K562 (cell line): Measurements from ENCODE around the gene VPS26A.

Experiments
- ELF4 ChIP-seq: fragments of 450-650 bp; formaldehyde crosslinking; IDR thresholded peaks from 2 replicates; pipeline ENCODE4 v1.4.0; 2022; ENCODE audit warnings: missing genetic modification characterization
- GABPA ChIP-seq: fragments of 200-800 bp; sonication (Bioruptor generic); conservative IDR thresholded peaks from 2 replicates; pipeline ENCODE4 v1.6.1; 2016; ENCODE audit warnings: low read depth, missing genetic modification characterization, missing compliant biosample characterization
- GATAD2B ChIP-seq: fragments of 450-650 bp; IDR thresholded peaks from 2 replicates; pipeline ENCODE4 v1.6.1; 2017; ENCODE audit warnings: mild to moderate bottlenecking, borderline replicate concordance
- POLR2A ChIP-seq: fragments of 450-650 bp; conservative IDR thresholded peaks from 2 replicates; pipeline ENCODE4 v1.6.1; 2016
- RAD21 ChIP-seq, 2 experiments: fragments of 250-450 bp in 1 of 2; fragments of 450-650 bp in 1 of 2; sonication (Bioruptor Pico) in 1 of 2; formaldehyde crosslinking in 1 of 2; IDR thresholded peaks in 1 of 2; conservative IDR thresholded peaks in 1 of 2; 2 replicates each; pipeline versions ENCODE4 v1.4.0 to v1.8.0; 2020 to 2022; ENCODE audit warnings: mild to moderate bottlenecking in 2 of 2, moderate library complexity in 1 of 2
- RAD51 ChIP-seq: fragments of 450-650 bp; IDR thresholded peaks from 2 replicates; pipeline ENCODE4 v1.7.1; 2016; ENCODE audit warnings: low read depth, mild to moderate bottlenecking, borderline replicate concordance
- USF2 ChIP-seq: sonication (generic); formaldehyde crosslinking; IDR thresholded peaks from 2 replicates; pipeline ENCODE4 v1.5.0; 2020; ENCODE audit warnings: missing genetic modification reagents
- TF ChIP-seq, protein P1 (sequence below), 3 experiments: IDR thresholded peaks in 2 of 3; conservative IDR thresholded peaks in 1 of 3; 2 replicates each; pipeline ENCODE4 v1.5.1; 2011 to 2012; ENCODE audit warnings: low read length in 3 of 3, mild to moderate bottlenecking in 3 of 3, control low read depth in 2 of 3, improper control_type of control experiment in 1 of 3, inconsistent platforms in 1 of 3, low read depth in 1 of 3, mixed read lengths in 1 of 3, moderate library complexity in 1 of 3; ENCODE audit not compliant: insufficient read depth in 2 of 3
- TF ChIP-seq, protein P2 (sequence below): IDR thresholded peaks from 3 replicates; pipeline ENCODE4 v1.6.1; 2011; ENCODE audit warnings: borderline replicate concordance, mild to moderate bottlenecking, moderate library complexity; ENCODE audit not compliant: insufficient read length; ENCODE audit errors: extremely low read depth

- TF ChIP-seq POLR2A = no peak
- no peak for TF ChIP-seq RAD51
- TF ChIP-seq GABPA = no peak
- TF ChIP-seq, protein P1, sequence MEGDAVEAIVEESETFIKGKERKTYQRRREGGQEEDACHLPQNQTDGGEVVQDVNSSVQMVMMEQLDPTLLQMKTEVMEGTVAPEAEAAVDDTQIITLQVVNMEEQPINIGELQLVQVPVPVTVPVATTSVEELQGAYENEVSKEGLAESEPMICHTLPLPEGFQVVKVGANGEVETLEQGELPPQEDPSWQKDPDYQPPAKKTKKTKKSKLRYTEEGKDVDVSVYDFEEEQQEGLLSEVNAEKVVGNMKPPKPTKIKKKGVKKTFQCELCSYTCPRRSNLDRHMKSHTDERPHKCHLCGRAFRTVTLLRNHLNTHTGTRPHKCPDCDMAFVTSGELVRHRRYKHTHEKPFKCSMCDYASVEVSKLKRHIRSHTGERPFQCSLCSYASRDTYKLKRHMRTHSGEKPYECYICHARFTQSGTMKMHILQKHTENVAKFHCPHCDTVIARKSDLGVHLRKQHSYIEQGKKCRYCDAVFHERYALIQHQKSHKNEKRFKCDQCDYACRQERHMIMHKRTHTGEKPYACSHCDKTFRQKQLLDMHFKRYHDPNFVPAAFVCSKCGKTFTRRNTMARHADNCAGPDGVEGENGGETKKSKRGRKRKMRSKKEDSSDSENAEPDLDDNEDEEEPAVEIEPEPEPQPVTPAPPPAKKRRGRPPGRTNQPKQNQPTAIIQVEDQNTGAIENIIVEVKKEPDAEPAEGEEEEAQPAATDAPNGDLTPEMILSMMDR (IDR thresholded peaks at IDR 0.05 in 2 of 3, conservative IDR thresholded peaks at IDR 0.05 in 1 of 3; ENCODE audit: insufficient read depth in 2 of 3, low read depth in 1 of 3, low read length in 3 of 3) = no peak
- no peak for TF ChIP-seq USF2 (CRISPR knock-in tag)
- TF ChIP-seq RAD21 (CRISPR knock-in tag; conservative IDR thresholded peaks at IDR 0.05 in 1 of 2, IDR thresholded peaks at IDR 0.05 in 1 of 2) = no peak
- no peak for TF ChIP-seq ELF4 (CRISPR knock-in tag)
- no peak for TF ChIP-seq GATAD2B
- TF ChIP-seq, protein P2, sequence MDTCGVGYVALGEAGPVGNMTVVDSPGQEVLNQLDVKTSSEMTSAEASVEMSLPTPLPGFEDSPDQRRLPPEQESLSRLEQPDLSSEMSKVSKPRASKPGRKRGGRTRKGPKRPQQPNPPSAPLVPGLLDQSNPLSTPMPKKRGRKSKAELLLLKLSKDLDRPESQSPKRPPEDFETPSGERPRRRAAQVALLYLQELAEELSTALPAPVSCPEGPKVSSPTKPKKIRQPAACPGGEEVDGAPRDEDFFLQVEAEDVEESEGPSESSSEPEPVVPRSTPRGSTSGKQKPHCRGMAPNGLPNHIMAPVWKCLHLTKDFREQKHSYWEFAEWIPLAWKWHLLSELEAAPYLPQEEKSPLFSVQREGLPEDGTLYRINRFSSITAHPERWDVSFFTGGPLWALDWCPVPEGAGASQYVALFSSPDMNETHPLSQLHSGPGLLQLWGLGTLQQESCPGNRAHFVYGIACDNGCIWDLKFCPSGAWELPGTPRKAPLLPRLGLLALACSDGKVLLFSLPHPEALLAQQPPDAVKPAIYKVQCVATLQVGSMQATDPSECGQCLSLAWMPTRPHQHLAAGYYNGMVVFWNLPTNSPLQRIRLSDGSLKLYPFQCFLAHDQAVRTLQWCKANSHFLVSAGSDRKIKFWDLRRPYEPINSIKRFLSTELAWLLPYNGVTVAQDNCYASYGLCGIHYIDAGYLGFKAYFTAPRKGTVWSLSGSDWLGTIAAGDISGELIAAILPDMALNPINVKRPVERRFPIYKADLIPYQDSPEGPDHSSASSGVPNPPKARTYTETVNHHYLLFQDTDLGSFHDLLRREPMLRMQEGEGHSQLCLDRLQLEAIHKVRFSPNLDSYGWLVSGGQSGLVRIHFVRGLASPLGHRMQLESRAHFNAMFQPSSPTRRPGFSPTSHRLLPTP = no peak
Measured at GRCh38 chr10:69103784-69104183, 20.2 kb upstream of the VPS26A start.
